ENCODE data around the gene IFT22. TPM values are rescaled to one million over a fixed set of nuclear protein-coding genes. Genes with fewer than 3 reads are reported as not detected.

IFT22 gene
- total RNA-seq, 2 donors from 2014 or later, result 39.0 to 44.0 TPM

- H3K9ac ChIP-seq (ENCODE audit: extremely low read depth, low read length, poor library complexity, severe bottlenecking), result no peak overlapping the region
- peaks cover 3% of the 10 kb centered on the region for H3K4me1 Mint-ChIP-seq
- no peaks in the 10 kb centered on the region for H3K4me1 ChIP-seq (ENCODE audit: control insufficient read depth, insufficient read depth, low read length)
- no peaks in the 10 kb centered on the region for H3K36me3 Mint-ChIP-seq (ENCODE audit: low read depth)
- H3K36me3 ChIP-seq (ENCODE audit: control insufficient read depth, insufficient read depth, low read length), result no peaks in the 10 kb centered on the region
- H3K9me3 Mint-ChIP-seq, result no peaks in the 10 kb centered on the region
- DNase-seq, result no peak
- no peaks in the 10 kb centered on the region for H3K27me3 ChIP-seq (ENCODE audit: control insufficient read depth, insufficient read depth, low read length, poor library complexity, severe bottlenecking)
- no peak for TF ChIP-seq CTCF (conservative IDR thresholded peaks at IDR 0.05)
- H3K27me3 Mint-ChIP-seq (ENCODE audit: insufficient read depth), result peaks cover 2% of the 10 kb centered on the region
- 92 to 95% methylated on average over 15 to 24 of the region's 24 CpGs for WGBS, 2 experiments (ENCODE audit: insufficient coverage in 1 of 2, insufficient read length in 1 of 2)
- H3K27ac ChIP-seq (ENCODE audit: low read depth, low read length), result no peak overlapping the region
- H3K27ac Mint-ChIP-seq, result no peak overlapping the region
- H3K9me3 ChIP-seq (ENCODE audit: control insufficient read depth, low read length), result no peaks in the 10 kb centered on the region
- H3K4me3 ChIP-seq (ENCODE audit: low read length), result no peak overlapping the region
- H3K4me3 Mint-ChIP-seq, result no peak overlapping the region
Observed at GRCh38 chr7:101278461-101279292, 42.9 kb downstream of the IFT22 start.

GRCh38 chr7:101277155-101277554 lies 44.5 kb downstream of the IFT22 start:
- Mint-ChIP-seq H3K36me3 (ENCODE audit: low read depth) (no peaks in the 10 kb centered on the region), H3K4me1 (no peaks in the 10 kb centered on the region)
- no peak for TF ChIP-seq CTCF (conservative IDR thresholded peaks at IDR 0.05)

GRCh38 chr7:101273206-101273605 lies 48.4 kb downstream of the IFT22 start:
- H3K4me1 Mint-ChIP-seq, result no peaks in the 10 kb centered on the region
- Histone ChIP-seq H3K9ac (ENCODE audit: extremely low read depth, low read length, poor library complexity, severe bottlenecking) (no peak overlapping the region), H3K27me3 (ENCODE audit: control insufficient read depth, insufficient read depth, low read length, poor library complexity, severe bottlenecking) (no peaks in the 10 kb centered on the region), H3K36me3 (ENCODE audit: control insufficient read depth, insufficient read depth, low read length) (no peaks in the 10 kb centered on the region), H3K27ac (ENCODE audit: low read depth, low read length) (peak overlapping the region; percentile 29), H3K4me1 (ENCODE audit: control insufficient read depth, insufficient read depth, low read length) (no peaks in the 10 kb centered on the region), H3K9me3 (ENCODE audit: control insufficient read depth, low read length) (no peaks in the 10 kb centered on the region), H3K4me3 (ENCODE audit: low read length) (no peak overlapping the region)
- WGBS, 2 experiments (ENCODE audit: insufficient coverage in 1 of 2, insufficient read length in 1 of 2), result 67 to 75% methylated on average over 4 of the region's 4 CpGs
- H3K36me3 Mint-ChIP-seq (ENCODE audit: low read depth), result no peaks in the 10 kb centered on the region
- no peak overlapping the region for H3K27ac Mint-ChIP-seq
- H3K4me3 Mint-ChIP-seq, result no peak overlapping the region
- H3K27me3 Mint-ChIP-seq (ENCODE audit: insufficient read depth), result peaks cover 1% of the 10 kb centered on the region
- H3K9me3 Mint-ChIP-seq, result peaks cover 3% of the 10 kb centered on the region
- DNase-seq, result no peak
- TF ChIP-seq CTCF (conservative IDR thresholded peaks at IDR 0.05), result no peak

More at GRCh38 chr7:101277155-101277554, 44.5 kb downstream of the IFT22 start:
- Mint-ChIP-seq H3K4me3 (no peak overlapping the region), H3K9me3 (no peaks in the 10 kb centered on the region), H3K27ac (no peak overlapping the region), H3K27me3 (ENCODE audit: insufficient read depth) (peaks cover 2% of the 10 kb centered on the region)
- no peak overlapping the region for H3K27ac ChIP-seq (ENCODE audit: low read depth, low read length)
- H3K27me3 ChIP-seq (ENCODE audit: control insufficient read depth, insufficient read depth, low read length, poor library complexity, severe bottlenecking), result no peaks in the 10 kb centered on the region
- DNase-seq, result no peak
- 79 to 85% methylated on average over 9 of the region's 9 CpGs for WGBS, 2 experiments (ENCODE audit: insufficient coverage in 1 of 2, insufficient read length in 1 of 2)
- no peak overlapping the region for H3K4me3 ChIP-seq (ENCODE audit: low read length)
- no peaks in the 10 kb centered on the region for H3K4me1 ChIP-seq (ENCODE audit: control insufficient read depth, insufficient read depth, low read length)
- H3K9ac ChIP-seq (ENCODE audit: extremely low read depth, low read length, poor library complexity, severe bottlenecking), result no peak overlapping the region
- no peaks in the 10 kb centered on the region for H3K9me3 ChIP-seq (ENCODE audit: control insufficient read depth, low read length)
- no peaks in the 10 kb centered on the region for H3K36me3 ChIP-seq (ENCODE audit: control insufficient read depth, insufficient read depth, low read length)
